Left hindlimb (tissue), 1 donor: ENCODE data around the gene MYH10.
"Not testable (repeated sequence)": the region's sequence is repeated elsewhere in the genome, so short reads cannot be mapped to it uniquely, and the experiment has no call there.

Experiments used
- DNase-seq: peaks from one replicate; pipeline ENCODE4 v3.0.0-alpha.2; 2018

Gene MYH10

DNA sequence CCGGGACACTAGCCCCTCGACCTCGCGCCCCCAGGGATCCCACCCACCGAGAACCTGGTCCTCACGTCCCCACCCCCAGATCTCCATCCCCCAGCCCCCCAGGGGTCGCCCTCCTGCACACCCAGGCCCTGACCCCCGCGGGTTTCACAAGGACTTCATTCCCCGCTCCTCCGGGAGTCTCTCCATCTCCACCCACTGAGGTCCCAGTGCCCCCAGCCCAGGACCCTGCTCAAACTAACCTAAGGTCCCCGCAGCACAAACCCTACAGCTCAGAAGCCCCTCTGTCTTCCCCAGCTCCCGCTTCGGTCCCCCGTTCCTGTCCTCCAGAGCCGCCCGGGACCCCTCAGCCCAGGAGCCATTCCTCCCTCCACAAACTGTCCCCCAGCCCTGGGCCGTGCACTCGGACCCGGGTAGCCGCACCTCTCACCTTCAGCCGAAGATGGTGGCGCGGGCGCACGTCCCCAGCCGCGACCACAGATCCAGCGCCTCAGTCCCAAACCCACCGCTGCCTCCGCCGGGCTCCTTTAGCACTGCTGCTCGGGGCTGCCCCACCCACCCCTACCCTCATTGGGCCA, at the start of gene MYH10:
Gene MYH10, minus strand, starts transcription at position 499 of the 575 bp plus-strand sequence. CDS start 7,479 bp downstream, outside the sequence.
- DNase-seq: no peak

DNA sequence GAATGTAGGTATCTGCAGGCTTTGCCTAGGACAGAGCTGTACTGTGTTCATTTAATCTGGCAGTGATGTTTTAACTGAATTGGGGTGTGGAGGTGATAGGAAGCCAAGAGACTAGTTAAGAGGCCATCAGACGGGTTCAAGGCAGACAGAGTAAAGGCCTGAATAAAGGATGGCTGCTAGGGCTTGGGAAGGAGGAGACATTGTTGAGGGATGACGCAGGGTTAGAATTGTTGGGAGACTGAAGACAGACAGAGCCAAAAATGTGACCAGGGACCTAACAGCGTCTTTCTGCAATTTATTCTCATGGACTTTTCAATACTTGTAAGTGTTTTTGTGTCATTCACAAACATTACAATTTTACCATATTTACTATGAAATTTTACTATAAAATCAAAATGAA, 48.6 kb upstream of the MYH10 start:
- DNase-seq: no peak

GRCh38 chr17:8675306-8675705, 44.8 kb upstream of the MYH10 start:
- DNase-seq: no peak

GRCh38 chr17:8674344-8675305, 44.1 kb upstream of the MYH10 start:
- peak; percentile 84 for DNase-seq

DNA sequence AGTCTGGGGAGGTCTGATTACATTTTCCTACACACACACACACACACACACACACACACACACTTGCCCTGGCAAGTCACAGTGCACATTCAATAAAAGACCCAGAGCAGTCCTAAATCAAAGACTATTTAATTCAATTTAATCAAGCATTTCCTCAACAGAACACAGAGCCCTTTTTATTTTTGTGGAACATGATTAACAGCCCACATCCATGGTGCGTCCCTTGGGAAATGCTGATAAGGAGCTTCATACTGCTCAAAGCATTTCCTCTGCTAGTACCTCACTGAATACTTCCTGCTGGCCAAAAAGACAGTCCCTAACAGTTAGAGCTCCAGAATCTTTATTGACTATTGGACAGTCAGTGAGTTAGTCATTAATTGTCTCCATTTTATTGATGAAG, 43.1 kb upstream of the MYH10 start:
- no peak for DNase-seq

DNA sequence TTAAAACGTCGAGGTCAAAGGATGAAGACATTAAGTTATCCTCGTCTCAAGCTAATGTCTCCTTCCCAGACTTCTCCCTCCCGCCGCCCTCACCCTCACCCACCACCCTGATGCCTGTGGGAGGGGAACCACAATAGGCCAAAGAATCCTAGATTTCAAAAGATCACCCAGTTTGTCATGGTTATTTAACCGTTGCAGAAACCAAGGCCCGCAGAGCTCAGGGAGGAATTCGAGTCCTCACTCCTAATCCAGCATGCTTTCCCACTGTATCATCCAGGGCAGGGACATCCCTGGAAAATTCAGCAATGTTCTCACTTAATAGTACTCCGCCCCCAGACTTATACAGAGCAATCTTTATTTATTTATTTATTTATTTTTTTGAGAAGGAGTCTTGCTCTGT, 41.8 kb upstream of the MYH10 start:
- DNase-seq: no peak

DNA sequence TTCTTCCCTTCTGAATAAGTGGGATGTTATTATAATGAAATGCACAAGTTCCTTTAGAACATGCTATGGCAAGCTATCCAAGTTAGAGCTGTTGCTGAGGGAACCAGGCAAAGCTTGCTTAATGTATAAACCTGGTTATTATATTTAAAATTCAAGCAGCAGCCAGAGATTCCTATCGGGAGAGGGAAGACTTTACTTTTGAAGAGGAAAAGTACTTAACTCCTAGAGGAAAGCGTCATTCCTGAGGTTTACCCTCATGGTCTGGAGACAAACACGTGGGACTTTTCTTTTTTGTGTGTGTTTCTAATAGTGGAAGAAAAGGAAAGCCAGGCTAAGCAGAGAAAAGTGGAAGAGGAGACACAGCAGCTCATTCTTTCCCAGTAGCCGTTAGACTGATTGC, 39.9 kb upstream of the MYH10 start:
- no peak for DNase-seq

DNA sequence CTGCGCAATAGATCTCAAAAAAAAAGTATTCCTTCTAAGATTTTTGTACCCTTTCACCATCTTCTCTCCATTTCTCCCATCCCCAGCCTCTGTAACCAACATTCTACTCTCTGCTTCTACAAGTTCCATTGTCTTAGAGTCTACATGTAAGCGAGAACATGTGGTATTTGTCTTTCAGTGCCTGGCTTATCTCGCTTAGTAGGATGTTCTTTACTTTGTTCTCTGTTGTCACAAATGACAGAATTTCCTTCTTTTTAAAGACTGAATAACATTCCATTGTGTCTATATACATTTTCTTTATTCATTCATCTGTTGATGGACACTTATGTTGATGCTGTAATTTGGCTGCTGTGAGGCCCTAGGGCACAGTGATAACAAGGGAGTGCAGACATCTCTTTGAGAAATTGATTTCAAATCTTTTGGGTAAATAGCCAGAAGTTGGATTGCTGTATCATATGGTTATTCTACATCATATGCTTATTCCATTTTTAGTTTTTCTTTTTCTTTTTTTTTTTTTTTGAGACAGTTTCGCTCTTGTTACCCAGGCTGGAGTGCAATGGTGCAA, 37.7 kb upstream of the MYH10 start:
- no peak for DNase-seq

DNA sequence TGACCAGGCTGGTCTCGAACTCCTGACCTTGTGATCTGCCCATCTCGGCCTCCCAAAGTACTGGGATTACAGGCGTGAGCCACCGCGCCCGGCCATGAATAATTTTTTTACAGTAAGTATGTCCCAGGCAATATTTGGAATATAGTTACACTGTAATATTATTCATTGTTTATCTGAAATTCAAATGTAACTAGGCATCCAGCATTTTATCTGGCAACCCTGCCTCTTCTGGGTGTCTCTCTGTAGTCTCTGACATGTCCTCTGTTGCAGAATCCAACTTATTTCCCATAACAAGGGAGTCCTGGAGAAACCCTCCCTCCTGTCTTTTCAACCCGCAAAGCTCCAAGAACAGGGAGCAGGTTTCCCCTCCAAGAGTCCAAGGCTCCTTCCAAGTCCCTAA, 36.9 kb upstream of the MYH10 start:
- DNase-seq: no peak

GRCh38 chr17:8665684-8666083, 35.2 kb upstream of the MYH10 start:
- DNase-seq: no peak

DNA sequence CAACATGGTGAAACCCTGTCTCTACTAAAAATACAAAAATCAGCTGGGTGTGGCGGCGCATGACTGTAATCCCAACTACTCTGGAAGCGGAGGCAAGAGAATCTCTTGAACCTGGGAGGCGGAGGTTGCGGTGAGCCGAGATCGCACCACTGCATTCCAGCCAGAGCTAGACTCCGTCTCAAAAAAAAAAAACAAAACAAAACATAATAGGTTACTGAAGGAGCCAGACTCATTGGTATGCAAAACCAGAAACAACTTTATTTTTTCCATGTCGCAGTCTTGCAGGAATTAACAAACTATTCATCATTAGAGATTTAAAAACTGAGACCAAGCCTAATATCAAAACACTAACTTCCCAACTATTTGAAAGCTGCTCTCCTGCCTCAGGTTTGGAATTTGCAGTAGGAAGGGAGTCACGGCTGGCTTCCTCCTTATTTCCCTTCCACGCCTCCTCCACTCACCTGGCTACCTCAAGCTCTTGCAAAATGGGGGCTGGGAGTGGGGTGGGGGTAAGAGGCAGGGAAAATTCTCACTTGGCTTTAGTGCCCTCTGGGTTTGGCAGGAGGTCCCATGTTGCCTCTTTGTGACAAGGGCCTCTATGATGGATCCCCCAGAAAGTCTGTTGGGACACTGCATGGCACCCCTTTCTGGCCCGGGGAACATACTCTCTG, 34.1 kb upstream of the MYH10 start:
- no peak for DNase-seq

DNA sequence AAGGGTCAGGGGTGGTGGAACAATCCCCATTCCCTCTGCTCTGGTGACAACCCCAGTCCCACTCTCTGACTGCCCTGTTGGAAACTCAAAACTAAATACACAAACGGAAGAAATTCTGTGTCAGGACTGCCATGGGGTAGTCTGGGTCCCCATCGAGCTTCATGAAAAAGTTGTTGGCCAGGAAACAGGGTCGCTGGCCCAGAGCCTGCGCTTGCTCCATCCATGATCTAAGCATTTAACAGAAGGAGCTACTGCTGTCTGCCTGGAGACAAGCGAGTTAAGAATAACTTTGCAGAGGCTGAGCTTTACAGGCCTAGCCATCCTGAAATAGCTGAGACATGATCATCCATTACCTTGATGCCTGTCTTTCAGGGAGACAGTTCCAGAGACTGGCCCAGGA, 32.4 kb upstream of the MYH10 start:
- no peak for DNase-seq

DNA sequence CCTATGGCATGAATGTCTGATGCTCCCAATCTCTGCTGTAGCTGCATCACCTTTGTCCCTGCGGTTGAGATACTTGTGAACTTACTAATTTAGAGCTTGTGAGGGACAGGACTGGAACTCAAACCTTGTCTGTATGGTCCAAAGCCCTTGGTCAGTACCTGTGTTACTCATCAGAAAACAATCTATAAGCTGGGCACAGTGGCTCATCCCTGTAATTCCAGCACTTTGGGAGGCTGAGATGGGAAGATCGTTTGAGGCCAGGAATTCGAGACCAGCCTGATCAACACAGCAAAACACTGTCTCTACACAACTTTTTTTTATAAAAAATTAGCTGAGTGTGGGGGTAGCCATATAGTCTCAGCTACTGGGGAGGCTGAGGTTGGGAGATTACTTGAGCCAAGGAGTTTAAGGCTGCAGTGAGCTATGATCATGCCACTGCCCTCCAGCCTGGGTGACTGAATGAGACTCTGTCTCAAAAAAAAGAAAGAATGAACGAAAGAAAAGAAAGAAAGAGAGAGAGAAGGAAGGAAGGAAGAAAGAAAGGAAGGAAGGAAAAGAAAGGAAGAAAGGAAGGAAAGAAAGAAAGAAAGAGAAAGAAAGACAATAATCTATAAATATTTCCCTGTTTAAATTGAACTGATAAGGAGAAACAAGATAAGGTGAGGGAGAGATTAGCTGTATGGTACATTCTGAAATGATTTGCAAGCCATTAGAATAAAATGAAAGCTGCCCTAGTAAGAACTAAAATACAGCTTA, 31.7 kb upstream of the MYH10 start:
- no peak for DNase-seq

DNA sequence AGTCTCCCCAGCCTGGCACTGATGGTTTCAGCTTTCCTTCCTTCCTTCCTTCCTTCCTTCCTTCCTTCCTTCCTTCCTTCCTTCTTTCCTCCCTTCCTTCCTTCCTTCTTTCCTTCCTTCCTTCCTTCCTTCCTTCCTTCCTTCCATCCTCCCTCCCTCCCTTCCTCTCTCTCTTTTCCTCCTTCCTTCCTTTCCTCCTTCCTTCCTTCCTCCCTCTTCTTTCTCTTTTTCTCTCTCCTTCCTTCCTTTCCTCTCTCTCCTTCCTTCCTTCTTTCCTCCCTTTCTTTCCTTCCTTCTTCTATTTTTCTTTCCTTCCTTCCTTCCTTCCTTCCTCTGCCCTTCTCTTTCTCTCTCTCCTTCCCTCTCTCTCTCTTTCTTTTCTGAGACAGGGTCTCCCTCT, 30.2 kb upstream of the MYH10 start:
- DNase-seq: not testable (repeated sequence)

DNA sequence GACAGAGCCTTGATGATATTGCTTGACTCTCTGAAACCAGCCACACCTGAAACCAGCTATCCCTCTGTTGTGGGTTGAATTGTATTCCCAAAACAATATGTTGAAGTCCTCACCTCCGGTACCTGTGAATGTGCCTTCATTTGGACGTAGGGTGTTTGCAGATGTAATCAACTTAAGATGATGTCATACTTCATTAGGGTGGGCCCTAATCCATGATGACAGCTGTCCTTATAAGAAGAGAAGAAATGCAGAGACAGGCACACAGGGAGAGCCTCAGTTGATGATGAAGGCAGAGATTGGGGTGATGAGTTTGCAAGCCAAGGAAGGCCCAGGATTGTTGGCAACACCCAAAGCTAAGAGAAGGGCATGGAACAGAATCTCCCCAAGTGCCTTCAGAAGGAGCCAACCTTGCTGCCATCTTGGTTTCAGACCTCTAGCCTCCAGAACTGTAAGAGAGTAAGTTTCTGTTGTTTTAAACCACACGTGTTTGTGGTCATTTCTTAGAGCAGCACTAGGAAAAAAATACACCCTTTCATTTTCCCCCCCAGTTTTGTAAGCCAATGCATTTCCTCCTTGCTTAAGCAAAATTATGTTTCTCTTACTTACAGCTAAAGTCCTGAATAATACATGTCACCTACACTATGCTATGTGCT, 29.4 kb upstream of the MYH10 start:
- DNase-seq: no peak

- no peak for DNase-seq
These were observed 28.3 kb upstream of the MYH10 start for GRCh38 chr17:8658810-8659209.

DNA sequence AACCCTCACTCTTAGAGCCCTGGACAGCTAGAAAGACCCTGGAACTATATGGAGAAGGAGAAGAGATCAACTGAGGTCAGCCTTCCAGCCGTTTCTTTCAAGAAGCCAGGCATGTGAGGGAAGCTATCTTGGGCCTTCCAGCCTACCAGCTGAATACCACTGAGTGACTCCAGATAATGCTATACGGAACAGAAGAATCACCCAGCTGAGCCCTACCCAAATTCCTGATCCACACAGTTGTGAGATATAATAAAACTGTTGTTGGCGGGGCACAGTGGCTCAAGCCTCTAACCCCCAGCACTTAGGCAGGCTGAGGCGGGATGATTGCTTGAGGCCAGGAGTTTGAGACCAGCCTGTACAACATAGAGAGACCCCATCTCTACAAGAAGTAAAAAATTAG, 26.2 kb upstream of the MYH10 start:
- DNase-seq: no peak

- DNase-seq: no peak
These were observed 24.3 kb upstream of the MYH10 start for GRCh38 chr17:8654822-8655221.

- no peak for DNase-seq
These were observed 20.5 kb upstream of the MYH10 start for GRCh38 chr17:8651013-8651412.

DNA sequence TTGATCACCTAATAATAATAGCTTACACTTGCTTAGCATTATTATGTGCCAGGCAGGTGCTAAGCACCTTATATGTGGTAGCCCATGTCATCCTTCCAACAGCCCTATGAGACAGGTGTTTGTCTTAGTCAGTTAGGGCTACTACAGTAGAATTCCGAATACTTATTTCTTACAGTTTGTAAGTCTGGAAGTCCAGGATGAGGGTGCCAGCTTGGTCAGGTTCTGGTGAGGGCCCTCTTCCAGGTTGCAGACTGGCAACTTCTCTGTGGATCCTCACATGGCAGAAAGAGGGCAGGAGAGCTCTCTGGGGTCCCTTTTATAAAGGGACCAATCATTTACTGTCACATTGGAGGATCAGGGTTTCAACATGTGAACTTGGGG, 19.6 kb upstream of the MYH10 start:
- DNase-seq: no peak

- DNase-seq: peak; percentile 65
These were observed 18.9 kb upstream of the MYH10 start for GRCh38 chr17:8649157-8650118.
